Epithelial cell of esophagus (primary cell): Measurements from ENCODE around the gene SH3RF1.

Experiments used
- DNase-seq: peaks from one replicate; pipeline ENCODE4 v3.0.0; 2010; ENCODE audit warnings: low read depth
- H3K4me3 ChIP-seq: 2 replicates; pipeline ENCODE4 v1.5.1; 2011; ENCODE audit warnings: mild to moderate bottlenecking, low read length, control low read depth
- TF ChIP-seq, protein P1 (sequence below): IDR thresholded peaks from 2 replicates; pipeline ENCODE4 v1.5.1; 2011; ENCODE audit warnings: low read depth, mild to moderate bottlenecking, low read length, control low read depth, inconsistent platforms; ENCODE audit not compliant: insufficient read depth; ENCODE audit errors: missing control alignments

SH3RF1 gene

DNA sequence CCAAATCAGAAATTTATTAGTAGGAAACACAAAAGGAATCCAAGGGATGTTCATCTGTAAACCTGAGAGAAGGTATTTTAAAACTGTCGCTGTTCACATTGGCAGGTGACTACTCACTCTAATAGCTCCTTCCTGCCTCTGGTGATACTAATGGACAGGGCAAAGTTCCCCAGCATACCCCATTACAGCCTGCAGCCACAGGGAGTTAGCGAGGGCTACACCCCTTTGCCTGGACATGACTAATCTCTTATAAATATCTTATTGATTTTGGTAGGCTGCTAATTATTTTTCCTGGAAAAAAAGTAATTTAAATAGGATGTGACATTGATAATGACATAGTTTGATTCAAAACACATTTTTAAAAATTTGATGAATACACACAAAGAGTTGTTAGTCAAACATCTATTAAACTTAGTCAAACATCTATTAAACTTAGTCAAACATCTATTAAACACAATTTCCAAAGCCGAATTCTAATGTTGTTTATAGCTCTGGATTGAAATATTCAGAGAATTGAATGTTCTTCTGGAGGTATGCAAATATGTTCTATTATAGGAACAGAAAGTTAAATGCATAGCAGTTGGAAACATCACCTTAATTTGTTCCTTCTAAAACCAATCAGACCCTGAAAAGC, 177.8 kb downstream of the SH3RF1 start:
- no peak overlapping the region for H3K4me3 ChIP-seq
- DNase-seq: no peak
- TF ChIP-seq, protein P1, sequence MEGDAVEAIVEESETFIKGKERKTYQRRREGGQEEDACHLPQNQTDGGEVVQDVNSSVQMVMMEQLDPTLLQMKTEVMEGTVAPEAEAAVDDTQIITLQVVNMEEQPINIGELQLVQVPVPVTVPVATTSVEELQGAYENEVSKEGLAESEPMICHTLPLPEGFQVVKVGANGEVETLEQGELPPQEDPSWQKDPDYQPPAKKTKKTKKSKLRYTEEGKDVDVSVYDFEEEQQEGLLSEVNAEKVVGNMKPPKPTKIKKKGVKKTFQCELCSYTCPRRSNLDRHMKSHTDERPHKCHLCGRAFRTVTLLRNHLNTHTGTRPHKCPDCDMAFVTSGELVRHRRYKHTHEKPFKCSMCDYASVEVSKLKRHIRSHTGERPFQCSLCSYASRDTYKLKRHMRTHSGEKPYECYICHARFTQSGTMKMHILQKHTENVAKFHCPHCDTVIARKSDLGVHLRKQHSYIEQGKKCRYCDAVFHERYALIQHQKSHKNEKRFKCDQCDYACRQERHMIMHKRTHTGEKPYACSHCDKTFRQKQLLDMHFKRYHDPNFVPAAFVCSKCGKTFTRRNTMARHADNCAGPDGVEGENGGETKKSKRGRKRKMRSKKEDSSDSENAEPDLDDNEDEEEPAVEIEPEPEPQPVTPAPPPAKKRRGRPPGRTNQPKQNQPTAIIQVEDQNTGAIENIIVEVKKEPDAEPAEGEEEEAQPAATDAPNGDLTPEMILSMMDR: no peak

DNA sequence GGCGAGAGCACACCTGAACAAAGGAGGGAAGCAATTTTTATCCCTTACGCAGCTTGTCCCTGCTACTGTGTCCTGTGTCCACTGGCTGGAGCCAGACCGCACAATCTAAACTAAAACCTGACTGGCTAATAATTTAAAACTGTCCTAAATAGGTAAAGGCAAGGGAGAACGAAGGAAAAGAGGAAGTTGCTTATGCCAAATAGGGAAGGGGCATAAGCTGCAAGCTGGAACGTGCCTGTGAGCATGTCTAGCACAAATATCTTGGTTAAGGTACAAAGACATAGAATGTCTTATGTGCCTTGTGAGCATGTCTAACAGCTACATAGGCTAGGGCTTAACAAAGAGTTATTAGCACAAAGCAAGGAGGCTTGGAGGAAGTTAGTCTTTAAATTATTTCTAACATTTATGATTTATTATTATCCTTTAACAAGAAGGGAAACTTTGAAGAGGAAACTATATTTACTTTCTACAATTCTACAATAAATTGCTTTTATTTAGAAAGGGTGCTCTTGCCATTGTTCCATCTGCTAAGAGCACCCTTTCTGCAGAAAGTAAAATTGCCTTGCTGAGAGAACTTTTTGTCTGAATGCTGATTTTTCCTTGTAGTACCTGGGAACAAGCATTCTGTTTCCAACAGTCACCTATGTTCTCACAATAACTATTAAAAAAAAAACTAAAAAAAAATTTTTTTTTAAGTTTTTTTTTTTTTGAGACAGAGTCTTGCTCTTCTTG, 180.1 kb downstream of the SH3RF1 start:
- no peak for DNase-seq
- TF ChIP-seq, protein P1: no peak
- H3K4me3 ChIP-seq: no peak overlapping the region

GRCh38 chr4:169089004-169089403, 181.8 kb downstream of the SH3RF1 start:
- DNase-seq: no peak
- no peak overlapping the region for H3K4me3 ChIP-seq
- TF ChIP-seq, protein P1: no peak

DNA sequence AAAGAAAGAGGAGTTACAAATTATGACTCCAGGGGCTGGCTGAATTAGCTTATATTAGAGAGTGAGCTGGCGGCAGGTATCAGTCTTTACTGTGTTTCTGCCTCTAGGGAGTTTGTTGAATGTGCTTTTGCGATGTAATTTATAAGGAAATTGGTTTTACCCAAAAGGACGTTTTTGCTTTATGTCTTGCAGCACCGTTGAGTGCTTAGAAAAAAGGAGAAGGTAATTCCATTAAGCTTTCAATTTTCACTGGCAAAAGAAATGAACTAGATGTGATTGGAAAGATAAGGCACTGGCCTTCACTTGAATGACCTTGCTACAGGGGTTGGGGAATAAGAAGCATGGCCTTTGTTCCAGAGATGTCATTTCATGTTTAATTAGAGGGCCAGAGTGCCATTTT, 185.8 kb downstream of the SH3RF1 start:
- TF ChIP-seq, protein P1: no peak
- DNase-seq: no peak
- H3K4me3 ChIP-seq: no peak overlapping the region

- no peak for DNase-seq
- TF ChIP-seq, protein P1: no peak
- H3K4me3 ChIP-seq: no peak overlapping the region
Measured at GRCh38 chr4:169080981-169081380, 189.8 kb downstream of the SH3RF1 start.

DNA sequence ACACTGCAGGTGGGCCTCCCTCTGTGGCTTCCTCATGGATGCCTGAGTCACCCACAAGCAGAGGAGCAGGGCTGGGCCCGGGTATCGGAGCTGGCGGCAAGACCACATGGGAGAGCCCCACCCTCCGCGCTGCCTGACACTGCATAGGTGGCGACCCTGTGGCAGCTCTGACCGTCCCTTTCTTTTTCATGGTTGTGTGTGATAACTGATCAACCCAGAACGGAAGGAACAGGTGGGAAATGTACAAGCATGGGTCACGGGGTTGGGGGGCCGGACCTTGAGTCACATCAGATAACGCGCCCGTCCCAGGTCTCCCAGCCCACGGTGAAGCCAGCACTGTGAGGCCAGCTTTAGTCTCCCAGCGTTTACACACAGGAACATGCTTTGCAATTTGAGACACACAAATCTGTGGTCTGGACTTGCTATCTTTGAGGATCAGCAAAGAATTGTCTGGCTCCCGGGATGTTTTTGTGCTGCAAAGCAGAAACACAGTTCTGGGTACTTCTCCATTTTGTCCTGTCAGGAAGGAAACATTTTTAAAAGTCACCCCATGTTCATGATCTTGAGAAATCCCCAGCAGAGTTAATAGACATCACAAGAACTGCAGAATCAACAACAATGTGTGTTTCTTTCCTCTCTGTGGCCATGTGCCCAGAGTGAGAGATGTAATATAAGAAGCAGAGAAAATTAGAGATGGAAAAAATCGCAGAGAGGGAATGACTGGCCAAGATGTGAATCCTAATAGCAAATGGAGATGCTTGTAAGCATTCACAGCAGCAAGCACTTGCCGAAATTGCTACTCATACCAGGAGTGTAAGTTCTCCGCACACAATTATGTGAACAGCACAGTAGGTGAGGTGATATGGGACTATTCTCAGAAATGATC, 190.6 kb downstream of the SH3RF1 start:
- peak; percentile 49 for DNase-seq
- TF ChIP-seq, protein P1: no peak
- H3K4me3 ChIP-seq: no peak overlapping the region
